ENCODE results near the gene CSRP2. TPM values are rescaled to one million over a fixed set of nuclear protein-coding genes. Genes with fewer than 3 reads are reported as not detected.

Gene CSRP2
- total RNA-seq, 1 donor from 2014 or later = 0.84 TPM

DNA sequence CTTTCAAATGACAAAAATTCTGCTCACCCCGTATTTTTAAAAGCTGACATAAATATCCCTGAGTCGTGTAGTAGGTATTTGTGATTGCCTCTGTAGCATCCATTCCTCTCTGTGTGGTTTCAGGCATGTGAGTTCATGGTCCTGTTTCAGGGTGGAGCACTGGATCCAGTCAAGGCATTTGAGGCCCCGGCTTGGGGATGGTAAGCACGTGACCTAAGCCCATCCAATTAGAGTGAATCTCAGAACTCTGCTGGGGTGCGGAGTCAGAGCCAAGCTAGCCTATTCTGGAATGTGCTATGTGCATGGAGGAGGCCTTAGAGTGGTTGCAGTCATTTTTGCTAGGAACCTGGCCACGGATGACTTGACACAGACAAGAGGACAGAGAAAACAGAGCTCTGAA, 4.3 kb upstream of the CSRP2 start:
- H3K27ac Mint-ChIP-seq = no peak overlapping the region
- H3K4me3 Mint-ChIP-seq (ENCODE audit: low read depth) = no peak overlapping the region
- peaks cover 37% of the 10 kb centered on the region for H3K27me3 Mint-ChIP-seq (ENCODE audit: low read depth)
- no peaks in the 10 kb centered on the region for H3K9me3 Mint-ChIP-seq
- DNase-seq (ENCODE audit: low spot score) = no peak
- intact Hi-C loops (cut with micrococcal nuclease) = no loop called here
- peaks cover 3% of the 10 kb centered on the region for H3K4me1 Mint-ChIP-seq (ENCODE audit: low read depth)
- no peaks in the 10 kb centered on the region for H3K36me3 Mint-ChIP-seq (ENCODE audit: low read depth)

DNA sequence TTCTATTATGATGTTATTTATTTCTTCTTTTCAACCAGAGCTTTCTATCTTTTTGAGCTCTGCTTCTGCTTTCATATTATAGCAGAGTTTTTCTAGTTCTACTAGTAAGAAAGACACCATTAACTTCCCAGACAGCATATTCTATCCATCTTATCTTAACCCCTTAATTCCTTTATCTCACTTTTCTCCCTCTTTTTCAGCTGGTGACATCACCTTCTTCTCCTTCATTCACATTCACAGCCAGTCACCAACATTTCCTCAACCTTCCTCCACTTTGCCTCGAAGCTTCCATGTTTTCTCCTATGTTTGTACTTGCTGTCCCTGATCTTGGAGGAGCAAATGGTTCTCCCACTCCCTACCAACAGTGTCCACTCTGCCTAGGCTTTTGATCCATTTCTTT, 3.5 kb upstream of the CSRP2 start:
- Mint-ChIP-seq H3K27me3 (ENCODE audit: low read depth) (peaks cover 43% of the 10 kb centered on the region), H3K27ac (no peak overlapping the region), H3K9me3 (no peaks in the 10 kb centered on the region), H3K4me3 (ENCODE audit: low read depth) (no peak overlapping the region), H3K4me1 (ENCODE audit: low read depth) (peaks cover 3% of the 10 kb centered on the region), H3K36me3 (ENCODE audit: low read depth) (no peaks in the 10 kb centered on the region)
- intact Hi-C loops (cut with micrococcal nuclease) = no loop called here
- no peak for DNase-seq (ENCODE audit: low spot score)

DNA sequence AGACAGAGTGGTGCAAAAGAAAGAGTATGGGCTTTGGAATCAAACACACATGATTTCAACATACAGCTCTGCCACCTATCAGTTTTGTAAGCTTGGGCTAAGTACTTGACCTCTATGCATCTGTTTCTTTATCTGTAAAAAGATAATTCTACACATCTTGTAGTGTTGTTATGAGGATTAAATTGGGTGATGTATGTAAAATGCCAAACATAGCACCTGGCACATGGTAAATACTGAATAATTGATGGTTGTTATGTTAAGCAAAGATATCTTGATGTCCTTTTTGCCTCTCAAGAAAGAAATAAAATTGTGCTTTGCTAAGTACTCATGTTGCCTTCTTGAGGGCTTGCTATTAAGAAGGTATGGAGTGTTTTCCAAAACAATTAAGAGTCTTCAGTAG, 2.3 kb upstream of the CSRP2 start:
- H3K4me1 Mint-ChIP-seq (ENCODE audit: low read depth) = peaks cover 3% of the 10 kb centered on the region
- H3K27me3 Mint-ChIP-seq (ENCODE audit: low read depth) = peaks cover 54% of the 10 kb centered on the region
- no peak for DNase-seq (ENCODE audit: low spot score)
- no peaks in the 10 kb centered on the region for H3K9me3 Mint-ChIP-seq
- no peaks in the 10 kb centered on the region for H3K36me3 Mint-ChIP-seq (ENCODE audit: low read depth)
- H3K27ac Mint-ChIP-seq = no peak overlapping the region
- H3K4me3 Mint-ChIP-seq (ENCODE audit: low read depth) = no peak overlapping the region
- intact Hi-C loops (cut with micrococcal nuclease) = no loop called here

DNA sequence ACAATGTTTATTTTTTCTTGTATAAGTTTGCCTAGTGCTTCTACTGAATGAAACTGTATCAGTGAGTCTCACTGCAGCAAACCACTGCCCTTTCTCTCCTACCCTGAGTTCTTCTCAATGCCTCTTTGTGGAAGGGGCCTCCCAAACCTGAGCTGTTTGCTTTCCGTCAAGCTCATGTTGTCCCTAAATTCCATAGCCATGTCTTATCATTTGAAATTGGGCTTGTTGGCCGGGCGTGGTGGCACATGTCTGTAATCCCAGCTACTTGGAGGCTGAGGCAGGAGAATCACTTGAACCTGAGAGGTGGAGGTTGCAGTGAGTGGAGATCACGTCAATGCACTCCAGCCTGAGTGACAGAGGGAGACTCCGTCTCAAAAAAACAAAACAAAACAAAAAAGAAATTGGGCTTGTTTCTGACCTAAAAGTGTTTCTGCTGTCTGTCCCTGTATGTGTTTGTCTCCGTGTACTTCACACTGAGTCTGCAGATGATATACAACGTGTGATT, 1.8 kb upstream of the CSRP2 start:
- H3K4me3 Mint-ChIP-seq (ENCODE audit: low read depth) = peak overlapping the region; percentile 21

DNA sequence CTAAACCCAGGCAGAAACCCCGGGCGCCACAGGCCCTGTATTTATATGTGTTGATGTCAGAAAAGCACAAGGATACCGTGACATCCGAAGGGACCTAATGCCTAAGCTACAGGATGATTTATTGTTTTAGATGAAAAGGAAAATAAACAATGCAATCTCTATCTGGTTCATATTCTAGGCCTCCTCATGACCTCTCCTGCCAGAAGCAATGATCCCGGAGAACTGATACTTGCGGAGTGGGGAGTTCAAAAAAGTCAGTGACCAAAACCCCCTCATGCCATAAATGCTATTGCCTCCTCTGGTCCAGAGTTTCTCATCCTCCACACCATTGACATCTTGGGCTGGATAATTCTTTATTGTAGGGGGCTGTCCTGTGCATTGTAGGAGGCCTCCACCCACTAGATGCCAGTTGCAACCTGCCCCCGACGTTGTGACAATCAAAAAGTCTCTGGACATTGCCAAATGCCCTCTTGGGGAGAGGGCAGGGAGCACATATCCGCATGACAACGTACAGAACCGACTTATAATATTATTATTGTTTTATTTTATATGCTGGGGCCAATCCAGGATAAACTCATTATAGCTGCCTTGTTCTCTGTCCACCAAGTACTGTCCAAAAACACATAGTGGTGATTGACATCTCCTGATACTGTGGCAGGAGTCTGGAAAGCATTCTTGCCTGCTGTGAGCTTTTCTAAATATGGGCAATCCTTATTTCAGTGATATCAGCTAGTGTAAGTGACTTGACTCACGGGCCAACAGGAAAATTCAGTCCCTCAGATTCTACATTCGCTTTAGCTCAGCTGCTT, 1.1 kb upstream of the CSRP2 start:
- peak overlapping the region; percentile 82 for H3K4me3 Mint-ChIP-seq (ENCODE audit: low read depth)
- peaks cover 3% of the 10 kb centered on the region for H3K4me1 Mint-ChIP-seq (ENCODE audit: low read depth)
- DNase-seq (ENCODE audit: low spot score) = no peak

More for the DNA sequence above, 1.8 kb upstream of the CSRP2 start:
- Mint-ChIP-seq H3K4me1 (ENCODE audit: low read depth) (peaks cover 3% of the 10 kb centered on the region), H3K27ac (no peak overlapping the region), H3K27me3 (ENCODE audit: low read depth) (peaks cover 57% of the 10 kb centered on the region), H3K36me3 (ENCODE audit: low read depth) (no peaks in the 10 kb centered on the region), H3K9me3 (no peaks in the 10 kb centered on the region)
- intact Hi-C loops (cut with micrococcal nuclease) = no loop called here
- no peak for DNase-seq (ENCODE audit: low spot score)

DNA sequence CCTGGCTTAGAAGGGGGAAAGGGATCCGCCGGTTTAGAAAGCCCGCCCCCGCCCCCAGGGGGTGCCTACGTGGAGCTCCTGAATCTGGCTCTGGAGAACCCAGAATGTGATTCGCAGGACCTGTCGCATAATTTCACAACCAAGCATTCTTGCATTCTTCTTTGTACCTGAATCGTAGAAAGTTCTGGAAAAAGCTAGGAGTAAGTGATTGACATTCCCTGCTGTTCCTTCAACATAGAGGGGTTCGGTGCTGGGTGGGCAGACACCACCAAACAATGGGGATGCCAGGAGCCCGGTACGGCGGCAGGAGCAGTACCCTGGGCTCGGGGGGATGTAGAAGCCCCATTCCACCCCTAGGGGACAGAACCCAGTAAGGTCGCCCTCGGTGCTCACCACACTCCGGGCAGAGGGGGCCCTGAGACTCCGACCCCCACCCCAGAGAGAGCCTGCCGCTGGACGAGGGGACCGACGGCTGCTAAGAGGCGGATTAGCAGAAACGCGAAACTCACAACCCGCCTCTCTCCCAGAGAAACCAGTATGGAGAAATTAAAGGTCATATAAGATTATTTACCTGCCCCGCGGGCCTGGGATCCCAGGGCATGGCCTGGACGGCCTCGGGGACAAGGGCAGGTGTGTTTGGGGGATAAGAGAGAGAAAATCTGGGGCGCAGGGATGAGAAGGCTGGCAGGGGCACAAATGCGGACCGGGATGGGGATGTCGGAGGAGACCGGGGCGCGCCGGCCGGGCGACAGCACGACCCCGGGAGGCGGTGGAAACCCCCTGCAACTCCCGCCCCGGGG, 520 bp downstream of the CSRP2 start:
- no peak for DNase-seq (ENCODE audit: low spot score)
- H3K4me1 Mint-ChIP-seq (ENCODE audit: low read depth) = peaks cover 3% of the 10 kb centered on the region
- H3K9me3 Mint-ChIP-seq = no peaks in the 10 kb centered on the region
- H3K27ac Mint-ChIP-seq = no peak overlapping the region
- no peaks in the 10 kb centered on the region for H3K36me3 Mint-ChIP-seq (ENCODE audit: low read depth)
- H3K27me3 Mint-ChIP-seq (ENCODE audit: low read depth) = peaks cover 60% of the 10 kb centered on the region
- intact Hi-C loops (cut with micrococcal nuclease) = loop anchor here (2.0 to 10.0 kb wide), 2 partner anchors 113 to 137 kb away; partner anchors contain the start of gene ZDHHC17
- H3K4me3 Mint-ChIP-seq (ENCODE audit: low read depth) = peak overlapping the region; percentile 89

More for the DNA sequence above, 1.1 kb upstream of the CSRP2 start:
- Mint-ChIP-seq H3K36me3 (ENCODE audit: low read depth) (no peaks in the 10 kb centered on the region), H3K27ac (no peak overlapping the region), H3K9me3 (no peaks in the 10 kb centered on the region), H3K27me3 (ENCODE audit: low read depth) (peaks cover 61% of the 10 kb centered on the region)
- intact Hi-C loops (cut with micrococcal nuclease) = loop anchor here (2.0 to 10.0 kb wide), 2 partner anchors 115 to 135 kb away; partner anchors contain the start of gene ZDHHC17

DNA sequence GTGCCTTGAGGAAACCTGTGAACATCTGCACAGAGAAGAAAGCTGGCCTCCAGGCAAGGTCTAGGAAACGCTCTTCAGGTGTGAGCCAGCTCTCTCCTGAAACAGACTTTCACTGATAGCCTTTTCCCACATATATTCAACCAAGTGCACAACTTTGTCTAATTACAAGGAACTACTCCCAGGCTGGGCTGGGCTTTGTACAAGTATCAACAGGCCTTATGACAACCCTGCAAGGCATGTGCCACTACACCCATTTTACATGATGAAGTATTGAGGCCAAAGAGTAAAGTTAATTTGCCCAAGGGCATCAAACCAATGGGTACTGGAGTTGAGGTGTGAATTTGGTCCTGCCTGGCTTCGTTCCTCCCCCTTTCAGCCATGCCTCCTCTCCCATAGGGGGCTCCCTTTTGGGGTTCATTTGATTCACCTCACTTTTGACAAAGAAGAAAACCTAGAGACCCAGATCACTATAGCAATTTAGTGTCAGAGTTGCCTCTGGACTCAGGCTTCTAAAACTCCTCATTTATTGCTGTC, 2.1 kb downstream of the CSRP2 start:
- DNase-seq (ENCODE audit: low spot score) = no peak
- Mint-ChIP-seq H3K27me3 (ENCODE audit: low read depth) (peaks cover 51% of the 10 kb centered on the region), H3K36me3 (ENCODE audit: low read depth) (no peaks in the 10 kb centered on the region), H3K27ac (no peak overlapping the region), H3K4me3 (ENCODE audit: low read depth) (no peak overlapping the region), H3K9me3 (no peaks in the 10 kb centered on the region), H3K4me1 (ENCODE audit: low read depth) (peaks cover 3% of the 10 kb centered on the region)
- intact Hi-C loops (cut with micrococcal nuclease) = loop anchor here (10.0 kb wide), 1 partner anchor 138 kb away; no protein-coding TSS in a partner anchor

DNA sequence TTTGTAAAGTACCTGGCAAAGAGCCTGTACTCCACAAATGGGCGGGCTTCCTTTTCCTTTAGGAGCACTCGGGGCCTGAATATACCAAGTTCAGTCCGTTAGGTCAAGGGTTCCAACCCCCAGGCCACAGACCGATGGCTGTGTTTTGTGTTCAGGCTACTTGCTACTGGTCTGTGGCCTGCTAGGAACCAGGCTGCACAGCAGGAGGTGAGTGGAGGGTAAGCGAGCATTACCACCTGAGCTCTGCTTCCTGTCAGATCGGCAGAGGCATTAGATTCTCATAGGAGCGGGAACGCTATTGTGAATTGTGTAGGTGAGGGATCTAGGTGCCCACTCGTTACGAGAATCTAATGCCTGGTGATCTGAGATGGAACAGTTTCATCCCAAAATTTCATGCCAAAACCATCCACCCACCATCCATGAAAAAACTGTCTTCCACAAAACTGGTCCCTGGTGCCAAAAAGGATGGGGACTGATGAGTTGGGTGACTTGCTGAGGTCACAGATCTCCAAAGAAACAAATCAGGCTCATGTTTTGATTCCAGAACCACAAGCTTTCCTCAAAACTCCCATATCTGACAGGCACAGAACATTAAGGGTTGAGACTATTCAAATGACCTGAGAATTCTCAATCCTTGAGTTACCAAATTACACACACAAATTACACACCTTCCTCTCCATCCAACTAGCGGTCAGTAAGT, 4.2 kb downstream of the CSRP2 start:
- no peak for DNase-seq (ENCODE audit: low spot score)
- Mint-ChIP-seq H3K27ac (no peak overlapping the region), H3K9me3 (no peaks in the 10 kb centered on the region), H3K4me3 (ENCODE audit: low read depth) (no peak overlapping the region), H3K36me3 (ENCODE audit: low read depth) (no peaks in the 10 kb centered on the region), H3K4me1 (ENCODE audit: low read depth) (peaks cover 3% of the 10 kb centered on the region), H3K27me3 (ENCODE audit: low read depth) (peaks cover 35% of the 10 kb centered on the region)
- intact Hi-C loops (cut with micrococcal nuclease) = loop anchor here (10.0 kb wide), 1 partner anchor 140 kb away; no protein-coding TSS in a partner anchor

DNA sequence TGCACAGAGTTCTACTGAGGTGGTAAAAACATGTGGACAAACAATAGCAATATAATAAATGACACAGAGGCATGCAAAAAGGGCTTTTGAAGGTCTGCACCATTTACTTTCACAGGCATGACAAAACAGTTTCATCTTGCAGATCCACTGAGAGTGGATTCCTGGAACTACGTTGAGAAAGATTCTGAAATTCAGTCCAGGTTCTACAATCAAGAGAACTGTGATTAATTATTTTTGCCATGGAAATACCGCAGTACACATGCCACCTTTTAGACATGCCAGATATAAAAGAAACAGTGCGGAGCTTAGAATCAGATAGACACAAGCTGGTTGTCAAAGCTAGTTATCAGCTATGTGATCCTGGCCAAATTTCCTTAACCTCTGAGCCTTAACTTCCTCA, 4.8 kb downstream of the CSRP2 start:
- no peaks in the 10 kb centered on the region for H3K36me3 Mint-ChIP-seq (ENCODE audit: low read depth)
- intact Hi-C loops (cut with micrococcal nuclease) = loop anchor here (10.0 kb wide), 1 partner anchor 141 kb away; no protein-coding TSS in a partner anchor
- H3K27ac Mint-ChIP-seq = no peak overlapping the region
- H3K4me1 Mint-ChIP-seq (ENCODE audit: low read depth) = no peaks in the 10 kb centered on the region
- H3K27me3 Mint-ChIP-seq (ENCODE audit: low read depth) = peaks cover 31% of the 10 kb centered on the region
- no peaks in the 10 kb centered on the region for H3K9me3 Mint-ChIP-seq
- no peak overlapping the region for H3K4me3 Mint-ChIP-seq (ENCODE audit: low read depth)
- no peak for DNase-seq (ENCODE audit: low spot score)

DNA sequence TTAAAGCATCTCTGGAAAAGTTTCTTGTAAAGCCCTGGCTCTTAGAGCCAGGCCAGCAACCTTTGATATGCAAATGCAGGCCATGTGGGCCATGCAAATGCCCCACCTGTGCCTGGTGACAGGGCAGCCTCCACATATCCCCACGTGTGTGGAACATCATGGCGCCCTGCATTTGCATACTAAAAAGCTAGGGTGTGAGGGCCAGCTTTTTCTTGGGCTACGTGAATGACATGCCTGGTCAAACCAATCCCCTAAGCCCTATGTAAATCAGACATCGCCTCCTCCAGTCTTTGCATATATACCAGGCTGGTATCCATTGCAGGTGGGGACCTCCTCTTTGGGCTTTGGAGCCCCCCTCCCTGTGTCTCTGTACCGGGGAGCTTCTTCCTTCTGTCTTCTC, 6.4 kb downstream of the CSRP2 start:
- Mint-ChIP-seq H3K9me3 (no peaks in the 10 kb centered on the region), H3K4me1 (ENCODE audit: low read depth) (no peaks in the 10 kb centered on the region), H3K27me3 (ENCODE audit: low read depth) (peaks cover 20% of the 10 kb centered on the region), H3K27ac (no peak overlapping the region), H3K36me3 (ENCODE audit: low read depth) (no peaks in the 10 kb centered on the region), H3K4me3 (ENCODE audit: low read depth) (no peak overlapping the region)
- intact Hi-C loops (cut with micrococcal nuclease) = loop anchor here (10.0 kb wide), 1 partner anchor 142 kb away; no protein-coding TSS in a partner anchor
- DNase-seq (ENCODE audit: low spot score) = no peak

DNA sequence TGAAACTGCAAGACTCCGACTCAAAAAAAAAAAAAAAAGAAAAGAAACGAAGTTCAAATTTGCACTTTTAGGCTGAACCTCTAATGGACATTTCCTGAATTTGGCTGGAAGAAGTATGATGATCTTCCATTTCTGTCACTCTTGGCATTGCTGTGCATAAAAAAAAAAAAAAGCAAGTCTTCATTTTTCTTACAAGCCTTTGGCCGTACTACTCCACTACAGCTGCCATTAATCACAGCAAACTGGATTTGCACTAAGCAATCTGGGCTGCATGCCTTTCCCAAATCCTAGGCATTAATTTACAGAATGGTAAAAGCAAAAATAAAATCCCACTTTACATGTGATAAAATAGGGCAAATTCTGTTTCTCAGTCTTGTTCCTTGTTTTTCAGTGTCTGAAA, 7.1 kb downstream of the CSRP2 start:
- H3K4me3 Mint-ChIP-seq (ENCODE audit: low read depth) = no peak overlapping the region
- H3K4me1 Mint-ChIP-seq (ENCODE audit: low read depth) = no peaks in the 10 kb centered on the region
- no peak for DNase-seq (ENCODE audit: low spot score)
- no peaks in the 10 kb centered on the region for H3K9me3 Mint-ChIP-seq
- no peaks in the 10 kb centered on the region for H3K36me3 Mint-ChIP-seq (ENCODE audit: low read depth)
- intact Hi-C loops (cut with micrococcal nuclease) = loop anchor here (10.0 kb wide), 1 partner anchor 143 kb away; no protein-coding TSS in a partner anchor
- peaks cover 14% of the 10 kb centered on the region for H3K27me3 Mint-ChIP-seq (ENCODE audit: low read depth)
- H3K27ac Mint-ChIP-seq = no peak overlapping the region

DNA sequence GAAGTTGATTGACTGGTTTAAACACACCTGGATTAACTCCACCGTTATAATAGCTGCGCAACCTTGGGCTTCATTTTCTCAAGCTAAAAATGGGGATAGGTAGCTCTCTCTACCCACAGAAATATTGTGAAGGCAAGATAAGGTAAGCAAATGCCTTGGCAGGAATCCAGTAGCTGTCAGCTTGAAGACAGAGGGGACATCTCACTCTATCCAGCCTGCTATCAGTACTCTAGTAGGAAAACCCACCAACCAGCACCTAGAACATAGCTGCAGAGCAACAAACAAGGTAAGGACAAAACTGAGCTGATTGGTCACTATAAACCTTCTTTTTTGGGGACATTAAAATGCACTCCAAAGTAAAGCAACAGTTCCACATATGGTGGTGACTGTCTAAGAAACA, 7.7 kb downstream of the CSRP2 start:
- DNase-seq (ENCODE audit: low spot score) = no peak
- Mint-ChIP-seq H3K4me1 (ENCODE audit: low read depth) (no peaks in the 10 kb centered on the region), H3K27ac (no peak overlapping the region), H3K4me3 (ENCODE audit: low read depth) (no peak overlapping the region), H3K27me3 (ENCODE audit: low read depth) (peaks cover 8% of the 10 kb centered on the region), H3K9me3 (no peaks in the 10 kb centered on the region), H3K36me3 (ENCODE audit: low read depth) (no peaks in the 10 kb centered on the region)
- intact Hi-C loops (cut with micrococcal nuclease) = loop anchor here (10.0 kb wide), 1 partner anchor 144 kb away; no protein-coding TSS in a partner anchor

Measured in activated T-helper 2 cell treated with anti-CD3 and anti-CD28 coated beads, Interferon-gamma antibody, Interleukin-2, Interleukin-4, amounts not matched to agents 10 μg/mL and 5 μg/mL and 100 μg/mL, durations not matched to agents 14 hours and 24 hours and 36 hours (primary cell).